ENCODE measurements around the gene ZCWPW1.

DNA sequence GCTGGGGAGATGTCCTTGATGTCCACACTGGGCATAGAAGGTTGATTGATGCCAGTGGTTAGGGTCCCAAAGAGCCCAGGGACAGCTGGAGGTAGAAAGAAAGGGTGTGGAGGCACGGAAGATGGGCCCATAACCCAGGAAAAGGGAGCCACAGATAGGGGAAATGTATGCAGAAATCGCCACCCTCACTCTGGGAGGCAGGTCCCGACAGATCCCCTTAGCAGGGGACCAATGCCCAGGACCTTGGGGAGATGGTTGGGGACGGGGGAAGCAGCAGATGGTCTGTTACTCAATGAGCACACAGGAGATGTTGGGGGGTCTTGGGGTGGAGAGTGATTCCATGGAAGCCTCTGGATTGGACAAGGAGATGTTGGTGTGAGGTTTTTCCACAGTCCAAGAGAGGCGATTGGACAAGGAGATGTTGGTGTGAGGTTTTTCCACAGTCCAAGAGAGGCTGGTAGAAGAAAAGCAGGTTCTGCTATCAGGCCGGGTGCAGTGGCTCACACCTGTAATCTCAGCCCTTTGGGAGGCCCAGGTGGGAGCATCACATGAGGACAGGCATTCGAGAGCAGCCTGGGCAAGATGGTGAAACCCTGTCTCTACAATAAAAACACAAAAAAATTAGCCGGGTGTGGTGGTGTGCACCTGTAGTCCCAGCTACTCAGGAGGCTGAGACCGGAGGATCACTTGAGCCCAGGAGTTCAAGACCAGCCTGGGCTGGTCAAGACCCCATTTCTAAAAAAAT is 14.8 kb upstream of the ZCWPW1 start:
- TF ChIP-seq CTCF (IDR thresholded peaks at IDR 0.05), result no peak
- TF ChIP-seq TAF1 (IDR thresholded peaks at IDR 0.05; ENCODE audit: borderline replicate concordance, low read depth, low read length), result no peak
- TF ChIP-seq ELF1 (IDR thresholded peaks at IDR 0.05), result no peak
- TF ChIP-seq POLR2AphosphoS5 (IDR thresholded peaks at IDR 0.05; ENCODE audit: low read depth, low read length), result no peak
- no peak for TF ChIP-seq USF2 (IDR thresholded peaks at IDR 0.05; ENCODE audit: borderline replicate concordance, low read depth, low read length)
- TF ChIP-seq NFIC (IDR thresholded peaks at IDR 0.05; ENCODE audit: borderline replicate concordance), result no peak
- TF ChIP-seq TEAD4 (IDR thresholded peaks at IDR 0.05; ENCODE audit: borderline replicate concordance, insufficient read depth), result no peak
- no peak for TF ChIP-seq EZH2phosphoT487 (IDR thresholded peaks at IDR 0.05; ENCODE audit: borderline replicate concordance, low read depth)
- TF ChIP-seq EP300 (IDR thresholded peaks at IDR 0.05; ENCODE audit: borderline replicate concordance in 1 of 2, low read depth in 1 of 2, low read length in 1 of 2), result no peak
- TF ChIP-seq, protein P1, sequence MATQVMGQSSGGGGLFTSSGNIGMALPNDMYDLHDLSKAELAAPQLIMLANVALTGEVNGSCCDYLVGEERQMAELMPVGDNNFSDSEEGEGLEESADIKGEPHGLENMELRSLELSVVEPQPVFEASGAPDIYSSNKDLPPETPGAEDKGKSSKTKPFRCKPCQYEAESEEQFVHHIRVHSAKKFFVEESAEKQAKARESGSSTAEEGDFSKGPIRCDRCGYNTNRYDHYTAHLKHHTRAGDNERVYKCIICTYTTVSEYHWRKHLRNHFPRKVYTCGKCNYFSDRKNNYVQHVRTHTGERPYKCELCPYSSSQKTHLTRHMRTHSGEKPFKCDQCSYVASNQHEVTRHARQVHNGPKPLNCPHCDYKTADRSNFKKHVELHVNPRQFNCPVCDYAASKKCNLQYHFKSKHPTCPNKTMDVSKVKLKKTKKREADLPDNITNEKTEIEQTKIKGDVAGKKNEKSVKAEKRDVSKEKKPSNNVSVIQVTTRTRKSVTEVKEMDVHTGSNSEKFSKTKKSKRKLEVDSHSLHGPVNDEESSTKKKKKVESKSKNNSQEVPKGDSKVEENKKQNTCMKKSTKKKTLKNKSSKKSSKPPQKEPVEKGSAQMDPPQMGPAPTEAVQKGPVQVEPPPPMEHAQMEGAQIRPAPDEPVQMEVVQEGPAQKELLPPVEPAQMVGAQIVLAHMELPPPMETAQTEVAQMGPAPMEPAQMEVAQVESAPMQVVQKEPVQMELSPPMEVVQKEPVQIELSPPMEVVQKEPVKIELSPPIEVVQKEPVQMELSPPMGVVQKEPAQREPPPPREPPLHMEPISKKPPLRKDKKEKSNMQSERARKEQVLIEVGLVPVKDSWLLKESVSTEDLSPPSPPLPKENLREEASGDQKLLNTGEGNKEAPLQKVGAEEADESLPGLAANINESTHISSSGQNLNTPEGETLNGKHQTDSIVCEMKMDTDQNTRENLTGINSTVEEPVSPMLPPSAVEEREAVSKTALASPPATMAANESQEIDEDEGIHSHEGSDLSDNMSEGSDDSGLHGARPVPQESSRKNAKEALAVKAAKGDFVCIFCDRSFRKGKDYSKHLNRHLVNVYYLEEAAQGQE (IDR thresholded peaks at IDR 0.05; ENCODE audit: low read depth, low read length), result no peak
- TF ChIP-seq RAD21 (IDR thresholded peaks at IDR 0.05; ENCODE audit: low read length), result no peak
- no peak for TF ChIP-seq JUND (IDR thresholded peaks at IDR 0.05)
- TF ChIP-seq FOXJ3 (CRISPR knock-in tag; IDR thresholded peaks at IDR 0.05), result no peak

Data from SK-N-SH (cell line).